Measurements from ENCODE around the gene LRRC23. TPM values are rescaled to one million over a fixed set of nuclear protein-coding genes. Genes with fewer than 3 reads are reported as not detected.

LRRC23 gene
- total RNA-seq, 1 experiment from 2014 or later = 8.0 TPM

DNA sequence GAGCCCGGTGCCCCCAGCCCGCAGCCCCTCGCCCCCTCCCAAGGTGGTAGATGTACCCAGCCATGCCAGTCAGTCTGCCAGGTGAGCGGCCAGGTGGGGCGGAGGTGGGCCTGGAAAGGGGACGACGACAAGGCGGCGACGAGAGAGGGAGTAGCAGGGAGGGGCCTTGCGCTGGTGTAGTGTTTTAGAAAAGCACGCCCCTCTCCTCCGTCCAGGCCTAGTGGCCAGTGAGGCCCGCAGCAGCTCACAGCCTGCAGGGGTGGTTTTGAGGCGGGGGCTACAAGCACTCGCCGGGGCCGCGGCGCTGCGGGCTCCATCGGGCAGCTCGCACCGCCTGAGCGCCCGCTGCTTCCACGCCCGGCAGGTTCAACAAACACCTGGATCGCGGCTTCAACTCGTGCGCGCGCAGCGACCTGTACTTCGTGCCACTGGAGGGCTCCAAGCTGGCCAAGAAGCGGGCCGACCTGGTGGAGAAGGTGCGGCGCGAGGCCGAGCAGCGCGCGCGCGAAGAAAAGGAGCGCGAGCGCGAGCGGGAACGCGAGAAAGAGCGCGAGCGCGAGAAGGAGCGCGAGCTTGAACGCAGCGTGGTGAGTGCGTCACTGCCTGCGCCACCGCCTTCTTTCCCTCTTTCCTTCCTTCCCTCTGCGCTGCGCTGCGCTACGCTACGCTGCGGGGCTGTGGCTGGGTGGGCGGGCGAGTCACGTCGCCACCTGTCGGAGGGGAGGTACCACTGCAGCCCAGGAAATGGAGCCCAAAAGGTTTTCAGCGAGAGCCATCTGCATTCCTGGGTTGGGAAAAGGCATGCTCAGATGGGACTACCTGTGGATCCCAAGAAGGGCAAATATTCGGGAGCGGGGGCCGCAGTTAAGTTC is 33.1 kb downstream of the LRRC23 start:
- peaks cover 7 to 36% of the 10 kb centered on the region in 2 experiments; a peak in 3 of 4 replicates for H3K4me1 ChIP-seq (ENCODE audit: control insufficient read depth in 1 of 2, insufficient read depth in 2 of 2, low read length in 2 of 2)
- peaks cover 22% of the 10 kb centered on the region for H3K79me2 ChIP-seq (ENCODE audit: insufficient read depth, low read length)
- peak overlapping the region; percentile 93 for H3K9ac ChIP-seq (ENCODE audit: low read length)
- ChIA-PET RAD21 (ENCODE audit: low non-redundant PET in 1 of 2, low total read pairs in 2 of 2, uncharacterized antibody in 2 of 2, unreplicated experiment in 2 of 2) (interaction anchor here (0.6 to 0.9 kb wide), 2 partner anchors 11 to 12 kb away, joined by 3 to 5 read pairs; no protein-coding TSS in a partner anchor), POLR2A (interaction anchor here (0.9 to 1.3 kb wide), 9 partner anchors 8 to 81 kb away, joined by 3 to 15 read pairs (median 5); partner anchors contain the start of genes ATN1, LPCAT3 and SPSB2), CTCF (interaction anchor here (0.7 to 2.3 kb wide), 10 partner anchors 8 to 185 kb away, joined by 3 to 23 read pairs (median 4); partner anchors contain the start of genes MLF2, SPSB2 and USP5)
- H3K9me3 ChIP-seq (ENCODE audit: control insufficient read depth in 1 of 2, insufficient read depth in 1 of 2, low read depth in 1 of 2, low read length in 2 of 2) = no peaks in the 10 kb centered on the region
- intact Hi-C loops (cut with micrococcal nuclease) = loop anchor here (2.0 kb wide), 1 partner anchor 13 kb away; no protein-coding TSS in a partner anchor
- no peaks in the 10 kb centered on the region for H3K9me2 ChIP-seq (ENCODE audit: insufficient read depth)
- H3K27ac ChIP-seq (ENCODE audit: low read depth, low read length) = peak overlapping the region; percentile 93
- ATAC-seq (peak; percentile 91), DNase-seq (ENCODE audit: low read depth, low spot score) (peak; percentile 92)
- no peaks in the 10 kb centered on the region for H4K20me1 ChIP-seq (ENCODE audit: insufficient read depth)
- peaks cover 13 to 37% of the 10 kb centered on the region in 2 experiments; a peak in 3 of 4 replicates for H3K36me3 ChIP-seq (ENCODE audit: control insufficient read depth in 1 of 2, insufficient read depth in 2 of 2, low read length in 2 of 2)
- H3K4me3 ChIP-seq (replicated peaks in 1 of 2; ENCODE audit: low read depth in 1 of 2, low read length in 2 of 2) = peak overlapping the region; percentile 61 to 68
- H3K27me3 ChIP-seq (ENCODE audit: insufficient read depth, low read length) = no peaks in the 10 kb centered on the region
- H2AFZ ChIP-seq (ENCODE audit: low read depth, low read length, poor library complexity, severe bottlenecking) = no peak overlapping the region
- TSS peak; percentile 92 for BruUV-seq (replicated peaks)
- peak overlapping the region; percentile 91 for H3K4me2 ChIP-seq (ENCODE audit: low read length)
- no peak for TF ChIP-seq ELF1 (IDR thresholded peaks at IDR 0.05; ENCODE audit: borderline replicate concordance, low read depth)
- TF ChIP-seq TCF7L2 (IDR thresholded peaks at IDR 0.05; ENCODE audit: borderline replicate concordance, extremely low read depth, insufficient read depth, insufficient read length) = peak; percentile 28
- TF ChIP-seq ZFX (IDR thresholded peaks at IDR 0.05) = peak; percentile 80; the same call in 1 of the 2 replicates
- no peak for TF ChIP-seq EGR1 (IDR thresholded peaks at IDR 0.05; ENCODE audit: low read depth)
- no peak for TF ChIP-seq CBX3 (IDR thresholded peaks at IDR 0.05; ENCODE audit: low read depth)
- TF ChIP-seq, protein P1, sequence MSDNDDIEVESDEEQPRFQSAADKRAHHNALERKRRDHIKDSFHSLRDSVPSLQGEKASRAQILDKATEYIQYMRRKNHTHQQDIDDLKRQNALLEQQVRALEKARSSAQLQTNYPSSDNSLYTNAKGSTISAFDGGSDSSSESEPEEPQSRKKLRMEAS (IDR thresholded peaks at IDR 0.05) = no peak
- TF ChIP-seq, protein P2, sequence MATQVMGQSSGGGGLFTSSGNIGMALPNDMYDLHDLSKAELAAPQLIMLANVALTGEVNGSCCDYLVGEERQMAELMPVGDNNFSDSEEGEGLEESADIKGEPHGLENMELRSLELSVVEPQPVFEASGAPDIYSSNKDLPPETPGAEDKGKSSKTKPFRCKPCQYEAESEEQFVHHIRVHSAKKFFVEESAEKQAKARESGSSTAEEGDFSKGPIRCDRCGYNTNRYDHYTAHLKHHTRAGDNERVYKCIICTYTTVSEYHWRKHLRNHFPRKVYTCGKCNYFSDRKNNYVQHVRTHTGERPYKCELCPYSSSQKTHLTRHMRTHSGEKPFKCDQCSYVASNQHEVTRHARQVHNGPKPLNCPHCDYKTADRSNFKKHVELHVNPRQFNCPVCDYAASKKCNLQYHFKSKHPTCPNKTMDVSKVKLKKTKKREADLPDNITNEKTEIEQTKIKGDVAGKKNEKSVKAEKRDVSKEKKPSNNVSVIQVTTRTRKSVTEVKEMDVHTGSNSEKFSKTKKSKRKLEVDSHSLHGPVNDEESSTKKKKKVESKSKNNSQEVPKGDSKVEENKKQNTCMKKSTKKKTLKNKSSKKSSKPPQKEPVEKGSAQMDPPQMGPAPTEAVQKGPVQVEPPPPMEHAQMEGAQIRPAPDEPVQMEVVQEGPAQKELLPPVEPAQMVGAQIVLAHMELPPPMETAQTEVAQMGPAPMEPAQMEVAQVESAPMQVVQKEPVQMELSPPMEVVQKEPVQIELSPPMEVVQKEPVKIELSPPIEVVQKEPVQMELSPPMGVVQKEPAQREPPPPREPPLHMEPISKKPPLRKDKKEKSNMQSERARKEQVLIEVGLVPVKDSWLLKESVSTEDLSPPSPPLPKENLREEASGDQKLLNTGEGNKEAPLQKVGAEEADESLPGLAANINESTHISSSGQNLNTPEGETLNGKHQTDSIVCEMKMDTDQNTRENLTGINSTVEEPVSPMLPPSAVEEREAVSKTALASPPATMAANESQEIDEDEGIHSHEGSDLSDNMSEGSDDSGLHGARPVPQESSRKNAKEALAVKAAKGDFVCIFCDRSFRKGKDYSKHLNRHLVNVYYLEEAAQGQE (IDR thresholded peaks at IDR 0.05; ENCODE audit: low read depth) = no peak
- TF ChIP-seq ZNF274 (IDR thresholded peaks at IDR 0.05; ENCODE audit: low read depth, low read length) = no peak
- peak; percentile 90 for TF ChIP-seq POLR2AphosphoS5 (IDR thresholded peaks at IDR 0.05; ENCODE audit: low read depth, low read length)
- TF ChIP-seq SIN3A (IDR thresholded peaks at IDR 0.05; ENCODE audit: low read depth) = no peak
- TF ChIP-seq, protein P3, sequence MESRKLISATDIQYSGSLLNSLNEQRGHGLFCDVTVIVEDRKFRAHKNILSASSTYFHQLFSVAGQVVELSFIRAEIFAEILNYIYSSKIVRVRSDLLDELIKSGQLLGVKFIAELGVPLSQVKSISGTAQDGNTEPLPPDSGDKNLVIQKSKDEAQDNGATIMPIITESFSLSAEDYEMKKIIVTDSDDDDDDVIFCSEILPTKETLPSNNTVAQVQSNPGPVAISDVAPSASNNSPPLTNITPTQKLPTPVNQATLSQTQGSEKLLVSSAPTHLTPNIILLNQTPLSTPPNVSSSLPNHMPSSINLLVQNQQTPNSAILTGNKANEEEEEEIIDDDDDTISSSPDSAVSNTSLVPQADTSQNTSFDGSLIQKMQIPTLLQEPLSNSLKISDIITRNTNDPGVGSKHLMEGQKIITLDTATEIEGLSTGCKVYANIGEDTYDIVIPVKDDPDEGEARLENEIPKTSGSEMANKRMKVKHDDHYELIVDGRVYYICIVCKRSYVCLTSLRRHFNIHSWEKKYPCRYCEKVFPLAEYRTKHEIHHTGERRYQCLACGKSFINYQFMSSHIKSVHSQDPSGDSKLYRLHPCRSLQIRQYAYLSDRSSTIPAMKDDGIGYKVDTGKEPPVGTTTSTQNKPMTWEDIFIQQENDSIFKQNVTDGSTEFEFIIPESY (IDR thresholded peaks at IDR 0.05; ENCODE audit: extremely low read depth, insufficient replicate concordance, low read length) = peak; percentile 93
- TF ChIP-seq, protein P4, sequence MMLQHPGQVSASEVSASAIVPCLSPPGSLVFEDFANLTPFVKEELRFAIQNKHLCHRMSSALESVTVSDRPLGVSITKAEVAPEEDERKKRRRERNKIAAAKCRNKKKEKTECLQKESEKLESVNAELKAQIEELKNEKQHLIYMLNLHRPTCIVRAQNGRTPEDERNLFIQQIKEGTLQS (IDR thresholded peaks at IDR 0.05) = no peak
- TF ChIP-seq YY1 (IDR thresholded peaks at IDR 0.05; ENCODE audit: extremely low read depth, insufficient replicate concordance, low read depth, low read length) = peak; percentile 60
- no peak for TF ChIP-seq FOSL1 (IDR thresholded peaks at IDR 0.05; ENCODE audit: low read depth)
- no peak for TF ChIP-seq RAD21 (IDR thresholded peaks at IDR 0.05; ENCODE audit: low read depth)
- no peak for TF ChIP-seq SRF (IDR thresholded peaks at IDR 0.05; ENCODE audit: low read depth)
- TF ChIP-seq JUND (IDR thresholded peaks at IDR 0.05) = no peak

All from HCT116 (cell line).